GM12864 (cell line): ENCODE data around the gene INSIG2.

Source experiments
- DNase-seq: peaks from one replicate; pipeline ENCODE4 v3.0.0-alpha.2; 2011; ENCODE audit warnings: low read depth
- H3K4me3 ChIP-seq: 2 replicates; pipeline ENCODE4 v1.5.1; 2011; ENCODE audit warnings: mild to moderate bottlenecking, low read depth, low read length, control low read depth
- TF ChIP-seq, protein P1 (sequence below): IDR thresholded peaks from 2 replicates; pipeline ENCODE4 v1.5.1; 2011; ENCODE audit warnings: low read depth, mild to moderate bottlenecking, moderate library complexity, low read length, control low read depth, inconsistent platforms; ENCODE audit errors: missing control alignments

The INSIG2 gene

DNA sequence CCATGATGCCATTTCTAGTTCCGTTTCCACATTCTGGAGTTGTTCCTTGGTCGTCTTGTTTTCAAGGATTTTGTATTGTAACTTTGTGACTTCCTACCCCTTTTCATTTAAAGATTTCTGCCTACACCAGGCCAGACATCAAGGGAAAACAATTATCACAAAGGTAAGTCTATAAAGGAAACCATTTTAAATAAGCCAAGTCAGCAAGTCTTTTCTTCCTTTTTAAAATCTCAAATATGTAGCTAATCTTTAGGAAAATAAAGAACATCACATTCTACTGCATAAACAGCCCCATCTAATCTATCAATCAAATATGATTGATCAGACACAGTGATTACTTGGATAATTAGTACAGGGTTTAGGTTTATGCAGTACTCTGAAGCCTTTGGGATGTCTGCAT, 35.8 kb upstream of the INSIG2 start:
- no peak for DNase-seq
- TF ChIP-seq, protein P1, sequence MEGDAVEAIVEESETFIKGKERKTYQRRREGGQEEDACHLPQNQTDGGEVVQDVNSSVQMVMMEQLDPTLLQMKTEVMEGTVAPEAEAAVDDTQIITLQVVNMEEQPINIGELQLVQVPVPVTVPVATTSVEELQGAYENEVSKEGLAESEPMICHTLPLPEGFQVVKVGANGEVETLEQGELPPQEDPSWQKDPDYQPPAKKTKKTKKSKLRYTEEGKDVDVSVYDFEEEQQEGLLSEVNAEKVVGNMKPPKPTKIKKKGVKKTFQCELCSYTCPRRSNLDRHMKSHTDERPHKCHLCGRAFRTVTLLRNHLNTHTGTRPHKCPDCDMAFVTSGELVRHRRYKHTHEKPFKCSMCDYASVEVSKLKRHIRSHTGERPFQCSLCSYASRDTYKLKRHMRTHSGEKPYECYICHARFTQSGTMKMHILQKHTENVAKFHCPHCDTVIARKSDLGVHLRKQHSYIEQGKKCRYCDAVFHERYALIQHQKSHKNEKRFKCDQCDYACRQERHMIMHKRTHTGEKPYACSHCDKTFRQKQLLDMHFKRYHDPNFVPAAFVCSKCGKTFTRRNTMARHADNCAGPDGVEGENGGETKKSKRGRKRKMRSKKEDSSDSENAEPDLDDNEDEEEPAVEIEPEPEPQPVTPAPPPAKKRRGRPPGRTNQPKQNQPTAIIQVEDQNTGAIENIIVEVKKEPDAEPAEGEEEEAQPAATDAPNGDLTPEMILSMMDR: no peak

DNA sequence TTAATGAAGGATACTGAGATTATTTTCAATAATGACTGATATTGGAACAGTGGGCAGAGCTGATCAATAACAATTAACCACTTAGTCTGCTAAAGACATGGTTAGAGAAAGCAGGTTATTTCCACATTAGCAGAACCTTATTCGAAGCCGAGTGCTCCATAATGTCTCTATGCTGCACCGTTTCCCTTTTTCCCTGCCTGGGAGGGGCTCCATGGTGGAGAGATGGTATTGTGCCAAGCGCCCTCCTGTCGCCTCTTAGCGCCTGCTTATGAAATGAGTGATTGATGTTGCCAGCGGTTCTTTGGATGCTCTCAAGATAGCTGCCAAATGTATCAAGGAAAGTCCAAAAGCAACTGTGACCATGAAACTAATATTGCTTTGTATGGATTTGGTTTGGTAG, 34.6 kb upstream of the INSIG2 start:
- no peak overlapping the region for H3K4me3 ChIP-seq
- TF ChIP-seq, protein P1: no peak
- no peak for DNase-seq

More for the DNA sequence above, 35.8 kb upstream of the INSIG2 start:
- no peak overlapping the region for H3K4me3 ChIP-seq

DNA sequence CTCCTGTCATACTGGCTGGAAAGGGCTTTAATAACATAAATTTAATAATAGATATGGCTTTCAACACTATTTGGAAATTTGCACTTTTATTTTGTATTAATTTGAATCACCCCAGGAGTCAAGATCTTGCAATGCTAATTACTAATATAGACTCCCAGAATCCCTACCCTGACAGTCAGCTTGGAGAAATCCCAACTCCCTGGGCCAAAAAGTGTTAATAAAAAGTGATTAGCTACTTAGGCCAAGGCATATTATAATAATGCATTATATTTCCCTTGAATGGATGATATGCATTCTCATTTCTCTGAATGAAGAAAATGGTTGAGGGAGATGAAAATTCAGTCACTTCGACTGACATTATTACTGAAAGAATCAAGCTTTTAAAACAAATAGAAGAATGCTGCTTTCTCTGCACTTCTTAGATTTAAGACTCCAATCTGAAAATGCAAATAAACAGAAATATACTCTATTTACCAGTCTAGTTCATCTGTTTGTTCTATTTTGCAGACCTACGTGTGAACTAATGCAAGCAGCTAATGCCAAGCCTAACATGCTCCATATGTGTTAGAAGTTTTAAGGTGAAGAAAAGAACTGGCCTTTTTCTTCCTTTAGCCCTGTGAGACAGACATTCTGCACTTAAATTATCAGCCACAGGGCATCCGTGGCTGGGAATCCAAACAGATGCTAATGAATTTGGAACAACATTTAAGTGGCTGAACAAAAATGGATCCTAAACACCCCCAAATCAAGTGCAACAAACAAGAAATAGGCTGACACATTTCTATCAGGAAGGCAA, 33.9 kb upstream of the INSIG2 start:
- DNase-seq: no peak
- TF ChIP-seq, protein P1: no peak
- no peak overlapping the region for H3K4me3 ChIP-seq

DNA sequence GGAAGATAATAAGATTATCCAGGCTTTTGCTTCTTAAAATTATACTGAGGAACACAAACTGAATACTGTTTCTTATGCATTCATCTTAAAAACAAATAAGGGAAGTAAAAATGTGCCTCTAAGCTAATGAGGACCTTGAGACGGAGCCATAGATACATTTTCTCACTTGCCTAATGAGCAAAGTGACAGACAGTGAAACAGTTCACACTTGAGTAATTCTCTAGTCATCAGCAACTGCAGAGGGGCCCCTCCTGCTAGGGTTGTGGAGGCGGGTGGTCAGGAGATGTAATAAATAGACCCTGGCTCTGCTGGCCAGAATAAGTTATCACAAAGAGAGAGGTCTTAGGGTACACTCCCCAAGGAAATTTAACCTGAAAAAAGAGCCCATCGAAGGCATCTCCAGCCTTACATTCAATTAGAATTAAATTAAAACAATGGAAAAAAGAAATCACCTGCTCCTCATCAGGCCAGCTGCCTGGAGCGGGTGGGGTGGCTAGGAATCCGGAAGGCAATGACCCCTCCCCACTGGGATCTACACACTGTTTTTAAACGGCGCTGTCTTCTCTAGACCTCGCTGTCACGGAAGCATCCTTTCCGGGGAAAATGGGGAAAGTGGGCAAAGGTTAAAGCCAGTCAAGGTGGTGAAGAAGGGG, 32.6 kb upstream of the INSIG2 start:
- peak; percentile 64 for DNase-seq
- peak overlapping the region; percentile 23 for H3K4me3 ChIP-seq
- TF ChIP-seq, protein P1: no peak

DNA sequence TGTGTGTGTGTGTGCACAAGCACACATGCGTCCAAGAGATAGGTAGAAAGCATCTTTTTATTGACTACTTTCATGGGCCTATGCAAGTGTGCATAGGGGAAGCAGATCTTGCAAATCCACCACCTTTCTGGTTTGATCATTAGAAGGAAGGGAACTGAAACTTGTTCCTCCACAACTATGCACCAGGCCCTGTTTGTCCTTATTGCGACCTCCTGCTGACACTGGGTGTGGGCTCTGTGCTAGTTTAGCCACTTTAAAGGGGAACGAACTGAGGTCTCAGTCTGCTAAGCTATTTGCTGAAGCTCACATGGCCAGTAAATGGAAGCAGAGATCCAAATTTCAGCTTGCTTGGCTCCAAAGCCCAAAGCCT, 32.1 kb upstream of the INSIG2 start:
- TF ChIP-seq, protein P1: no peak
- peak overlapping the region; percentile 23 for H3K4me3 ChIP-seq
- DNase-seq: peak; percentile 84

DNA sequence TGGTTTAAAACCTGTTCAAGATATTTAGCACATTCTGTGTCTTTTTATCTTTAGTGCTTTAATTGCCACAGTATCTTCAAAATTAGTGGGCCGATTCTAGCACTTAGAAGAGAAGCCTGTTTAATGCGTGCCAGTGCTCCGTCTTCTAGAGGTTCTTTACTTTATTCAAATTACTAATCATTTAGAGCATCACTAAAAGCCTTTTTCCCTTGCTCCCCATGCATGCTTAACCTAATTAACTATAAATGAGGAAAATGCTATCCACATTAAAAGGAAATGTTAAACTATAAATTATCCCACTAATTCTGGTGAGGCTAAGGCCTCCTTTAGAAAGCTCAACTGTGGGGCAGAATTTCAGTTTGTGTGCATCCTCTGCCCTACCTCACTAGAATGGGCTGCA, 31.5 kb upstream of the INSIG2 start:
- no peak overlapping the region for H3K4me3 ChIP-seq
- no peak for DNase-seq
- TF ChIP-seq, protein P1: no peak
